CD4-positive, alpha-beta T cell treated with Interleukin-6 at 100 ng/mL for 8 hours (primary cell): ENCODE results near the gene SDK1.

Experiments
- DNase-seq: peaks from one replicate; pipeline ENCODE4 v3.0.0-alpha.2; 2020; ENCODE audit warnings: mixed read lengths, low spot score

The SDK1 gene

DNA sequence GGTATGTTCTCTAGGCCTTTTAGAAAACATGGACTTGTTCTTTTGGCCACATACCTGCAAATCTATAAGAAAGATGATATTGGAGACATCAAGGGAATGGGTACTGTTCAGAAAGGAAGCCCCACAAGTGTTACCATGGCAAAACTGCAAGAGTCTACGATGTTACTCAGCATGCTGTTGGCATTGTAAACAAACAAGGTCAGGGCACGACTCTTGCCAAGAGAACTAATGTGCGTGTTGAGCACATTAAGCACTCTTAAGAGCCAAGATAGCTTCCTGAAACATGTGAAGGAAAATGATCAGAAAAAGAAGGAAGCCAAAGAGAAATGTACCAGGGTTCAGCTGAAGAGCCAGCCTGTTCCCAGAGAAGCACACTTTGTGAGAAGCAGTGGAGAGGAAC is 37.1 kb downstream of the SDK1 start:
- DNase-seq, result no peak

DNA sequence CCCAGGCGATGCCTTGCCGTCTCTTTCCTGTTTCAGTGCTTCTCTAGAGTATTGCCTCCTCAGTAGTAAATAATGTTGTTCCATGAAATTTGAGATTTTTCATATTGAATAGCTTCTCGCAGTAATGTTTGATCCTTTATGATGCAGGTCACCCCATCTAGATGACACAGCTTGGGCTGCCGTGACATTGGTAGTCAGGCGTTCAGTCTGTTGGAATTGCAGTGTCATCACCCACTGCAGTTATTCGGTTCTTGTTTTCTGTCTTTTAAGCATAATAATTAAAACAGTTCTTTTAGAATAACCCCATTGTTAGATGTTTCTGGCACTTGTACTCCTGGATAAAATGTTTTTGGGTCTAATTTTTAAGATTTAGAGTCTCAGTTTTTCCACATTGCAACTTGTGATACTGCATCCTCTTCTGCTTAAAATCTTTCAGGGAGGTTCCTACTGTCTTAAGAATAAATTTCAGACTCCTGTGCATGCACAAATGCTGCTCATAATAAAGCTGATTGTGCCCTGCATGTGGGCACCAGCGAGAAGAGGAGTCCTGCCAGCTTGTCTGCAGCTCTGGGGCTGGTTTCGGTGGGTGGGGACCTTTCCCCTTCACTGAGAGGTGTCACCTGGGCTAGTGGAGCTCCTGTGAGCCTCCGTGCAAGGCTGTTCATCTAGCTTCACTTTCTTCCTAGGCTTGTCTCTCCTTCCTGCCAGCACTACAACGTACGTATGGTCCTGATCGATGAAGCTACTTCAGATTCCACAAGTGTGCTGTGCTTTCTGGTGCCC is 44.8 kb downstream of the SDK1 start:
- DNase-seq, result no peak

DNA sequence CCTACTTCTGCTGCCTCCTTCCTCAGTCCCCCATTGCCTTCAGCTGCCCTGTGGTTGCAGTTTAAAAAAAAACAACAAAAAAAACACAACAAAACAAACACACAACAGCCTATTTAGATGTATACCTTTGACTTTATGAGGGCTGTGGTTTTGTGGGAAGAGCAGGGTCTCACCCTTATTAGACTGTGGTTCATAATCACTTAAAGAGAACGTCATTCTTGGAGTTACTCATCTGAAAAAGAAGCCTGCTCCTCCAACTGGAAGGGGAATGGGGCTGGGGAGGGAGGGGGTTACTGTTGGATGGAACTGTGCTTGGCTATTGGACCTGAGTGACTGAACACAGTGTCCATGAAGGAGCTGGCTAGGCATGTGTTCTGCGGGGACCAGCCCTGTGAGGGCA is 48.1 kb downstream of the SDK1 start:
- no peak for DNase-seq

DNA sequence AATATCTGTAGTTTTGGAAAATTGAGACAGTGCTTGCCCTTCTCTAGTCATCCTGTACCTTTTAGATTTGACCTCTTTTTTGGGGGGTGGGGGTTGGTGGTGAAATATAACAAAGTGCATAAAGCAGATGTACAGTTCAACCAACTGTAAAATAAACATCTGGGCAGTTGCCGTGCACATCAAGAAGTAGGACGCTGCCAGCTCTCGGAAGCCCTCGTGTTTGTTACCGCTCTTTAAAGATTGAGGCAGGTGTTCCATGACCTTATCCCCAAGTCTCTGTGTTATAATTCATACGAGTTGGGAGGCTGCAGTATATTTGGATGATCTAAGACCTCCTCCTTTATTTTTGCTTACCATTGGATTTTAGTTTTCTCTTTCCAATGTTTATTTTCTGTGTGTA is 55.1 kb downstream of the SDK1 start:
- DNase-seq, result no peak

DNA sequence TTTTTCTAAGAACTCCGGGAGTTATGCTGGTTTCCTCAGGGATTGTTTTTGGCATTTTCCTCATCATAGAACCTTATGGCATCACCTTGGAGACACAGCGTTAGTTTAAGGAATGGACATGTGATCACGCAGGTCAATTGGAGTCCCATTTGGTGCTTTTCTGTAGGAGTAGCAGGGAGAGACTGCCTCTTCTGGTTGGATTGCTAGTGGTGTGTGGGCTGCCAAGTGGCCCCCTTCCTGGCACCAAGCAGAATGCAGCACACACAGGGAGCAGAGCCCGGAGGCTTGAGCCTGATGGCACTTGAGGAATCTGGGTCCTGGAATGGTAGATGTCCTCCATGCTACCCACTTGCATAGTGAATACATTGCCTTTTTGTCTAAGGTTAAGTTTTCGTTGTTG is 57.9 kb downstream of the SDK1 start:
- no peak for DNase-seq

DNA sequence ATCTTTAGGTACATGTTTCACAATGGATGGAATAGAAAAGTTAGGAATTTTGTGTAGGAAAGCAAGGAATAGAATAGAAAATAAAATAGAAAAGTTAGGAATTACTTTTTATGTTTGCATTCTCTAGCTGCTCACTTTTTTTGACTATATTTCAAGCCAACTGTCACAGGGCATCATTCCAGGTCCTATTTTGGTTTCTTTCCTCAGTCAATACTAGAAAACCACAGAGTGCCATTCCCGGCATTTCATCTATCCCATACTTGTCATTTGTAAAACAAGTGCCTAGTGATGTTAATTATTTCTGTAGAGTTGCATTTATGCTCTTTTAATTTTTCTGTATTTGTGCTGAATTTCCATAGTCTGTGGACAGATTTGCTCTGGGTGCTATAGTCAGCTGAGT is 66.2 kb downstream of the SDK1 start:
- no peak for DNase-seq

DNA sequence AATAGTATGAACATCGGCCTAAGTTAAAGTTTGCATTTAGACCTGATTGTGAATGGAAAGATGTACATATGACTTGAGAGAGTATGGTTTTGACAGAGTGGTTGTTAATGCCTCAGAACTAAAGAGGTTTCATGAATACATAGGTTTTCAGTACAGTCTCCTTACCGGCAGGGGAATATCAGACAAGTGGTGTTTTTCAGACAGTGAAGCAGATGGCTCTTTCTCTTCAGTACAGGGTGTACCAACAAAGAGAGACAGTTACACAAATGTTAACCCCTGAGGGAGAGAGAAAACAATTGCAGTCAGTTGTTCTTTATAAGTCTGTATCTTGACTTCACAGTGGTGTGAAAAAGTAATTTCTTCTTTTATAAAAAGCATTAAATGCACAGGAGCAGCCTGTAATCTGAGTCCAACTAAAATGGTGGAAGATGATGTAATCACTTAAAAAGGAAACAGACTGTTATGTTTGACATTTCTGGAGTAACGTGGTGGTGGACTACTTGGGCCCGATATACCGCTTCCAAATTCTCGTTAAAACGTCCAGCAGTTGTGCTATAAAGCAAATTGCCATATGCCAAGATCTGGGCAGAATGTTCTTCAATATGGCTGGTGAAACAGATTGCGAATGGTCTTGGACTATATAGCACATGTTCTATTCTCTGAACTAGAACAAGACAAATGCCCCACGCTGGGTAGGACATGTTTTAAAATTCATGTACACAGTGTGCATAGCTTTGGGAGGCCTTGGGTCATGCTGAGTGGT is 69.2 kb downstream of the SDK1 start:
- DNase-seq, result no peak

DNA sequence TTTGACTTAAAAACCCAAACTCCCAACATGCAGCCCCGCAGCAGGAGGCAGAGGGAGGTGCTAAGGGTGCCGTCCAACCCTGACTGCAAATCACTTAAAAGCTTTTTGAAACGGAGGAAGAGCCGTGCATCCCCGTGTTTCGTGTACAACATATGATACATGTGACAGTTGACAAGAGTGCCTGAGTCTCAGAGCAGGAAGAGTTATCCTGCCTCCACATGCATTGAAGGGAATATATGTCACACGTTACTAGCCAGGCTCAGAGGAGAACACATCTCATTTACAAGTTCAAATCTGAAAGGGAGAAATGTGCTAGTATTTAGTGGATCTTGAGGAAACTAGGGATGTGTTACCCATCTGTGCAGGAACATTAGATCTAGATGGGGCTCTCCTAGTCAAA is 69.9 kb downstream of the SDK1 start:
- no peak for DNase-seq

DNA sequence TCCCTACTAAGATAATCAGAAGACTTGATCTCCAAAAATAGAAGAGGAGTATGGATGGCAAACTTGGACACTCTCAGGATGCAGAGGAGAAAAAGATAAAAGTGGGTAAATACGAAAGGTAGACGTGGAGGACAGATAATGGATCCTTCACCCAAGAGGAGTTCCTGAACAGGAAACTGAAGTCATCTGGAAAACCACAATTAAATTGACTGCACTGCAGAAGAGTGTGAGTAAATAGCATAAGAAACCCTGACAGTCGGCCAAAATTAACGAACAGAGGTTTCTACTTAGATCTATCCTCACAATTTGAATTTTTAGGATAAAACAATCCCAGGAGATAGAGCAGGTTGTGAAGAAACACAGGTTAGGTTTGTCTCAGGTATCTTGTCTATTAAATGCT is 70.5 kb downstream of the SDK1 start:
- DNase-seq, result no peak

DNA sequence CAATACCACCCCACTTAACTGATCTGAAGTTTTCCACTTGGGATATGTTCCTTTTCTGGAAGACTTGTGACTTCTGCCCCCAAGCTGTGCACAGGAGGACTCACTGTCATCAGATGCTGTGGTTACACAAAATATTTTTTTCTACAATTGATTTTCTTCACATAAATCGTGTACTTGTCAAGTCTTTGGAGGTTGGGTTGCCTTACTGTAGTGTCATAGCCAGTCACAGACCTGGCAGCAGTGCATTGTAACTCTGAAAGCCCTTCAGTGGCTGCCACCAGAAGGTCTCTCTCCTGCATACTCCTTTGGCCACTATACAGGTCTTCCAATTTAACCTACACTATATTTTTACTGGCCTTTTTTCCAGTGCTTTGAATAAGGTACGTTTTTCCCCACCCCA is 73.2 kb downstream of the SDK1 start:
- no peak for DNase-seq

DNA sequence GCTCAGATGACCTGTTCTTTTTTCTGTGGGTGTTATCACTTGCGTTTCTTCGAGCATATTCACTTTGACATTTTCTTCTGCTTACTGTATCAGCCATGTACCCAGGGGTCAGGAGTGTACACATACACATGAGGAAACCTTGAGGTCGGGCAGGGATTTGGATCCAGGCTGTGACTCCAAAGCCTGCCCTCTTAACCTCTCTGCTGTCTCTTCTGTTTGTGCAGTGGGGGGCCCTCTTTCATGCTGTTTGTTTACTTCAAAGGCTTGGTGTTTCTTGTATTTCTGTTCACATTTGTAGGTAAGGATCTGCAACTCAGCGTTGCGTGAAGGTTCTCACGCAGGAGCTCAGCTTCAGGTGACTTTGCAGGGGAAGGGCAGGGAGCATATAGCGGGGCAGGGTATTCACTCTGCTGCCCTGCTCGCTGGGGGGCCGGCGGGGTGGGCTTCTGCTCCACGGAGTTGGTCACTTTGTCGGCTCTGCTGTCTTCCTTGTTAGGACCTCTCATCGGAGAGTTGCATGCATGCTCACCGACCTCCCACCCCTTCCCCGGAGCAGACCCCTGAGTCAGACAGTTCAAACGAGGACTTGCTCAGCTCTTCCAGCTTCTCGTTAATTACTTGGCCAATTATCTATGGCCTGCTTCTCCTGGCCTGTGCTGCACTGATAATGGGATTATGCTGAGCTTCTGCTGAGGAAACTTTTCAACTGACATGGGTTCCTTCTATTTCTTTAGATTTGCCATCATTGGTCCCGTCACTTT is 77.5 kb downstream of the SDK1 start:
- DNase-seq, result no peak

DNA sequence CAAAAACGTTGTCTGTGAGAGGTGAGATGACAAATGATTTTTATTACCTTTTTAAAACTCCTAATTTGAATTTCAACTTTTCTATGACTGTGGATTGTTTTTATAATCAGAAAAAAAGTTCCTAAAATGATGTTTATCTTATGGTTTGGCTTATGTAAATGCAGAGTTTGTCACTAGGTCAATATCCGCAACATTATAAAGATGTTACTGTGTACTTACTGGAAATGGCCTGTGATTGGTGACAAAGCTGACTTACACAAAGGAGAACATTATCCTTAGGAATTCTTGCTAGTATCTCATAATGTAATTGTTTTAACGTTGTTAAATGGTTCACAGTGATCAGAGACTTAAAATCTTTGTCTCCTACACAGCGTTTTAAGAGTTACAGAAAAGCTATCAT is 79.0 kb downstream of the SDK1 start:
- no peak for DNase-seq

DNA sequence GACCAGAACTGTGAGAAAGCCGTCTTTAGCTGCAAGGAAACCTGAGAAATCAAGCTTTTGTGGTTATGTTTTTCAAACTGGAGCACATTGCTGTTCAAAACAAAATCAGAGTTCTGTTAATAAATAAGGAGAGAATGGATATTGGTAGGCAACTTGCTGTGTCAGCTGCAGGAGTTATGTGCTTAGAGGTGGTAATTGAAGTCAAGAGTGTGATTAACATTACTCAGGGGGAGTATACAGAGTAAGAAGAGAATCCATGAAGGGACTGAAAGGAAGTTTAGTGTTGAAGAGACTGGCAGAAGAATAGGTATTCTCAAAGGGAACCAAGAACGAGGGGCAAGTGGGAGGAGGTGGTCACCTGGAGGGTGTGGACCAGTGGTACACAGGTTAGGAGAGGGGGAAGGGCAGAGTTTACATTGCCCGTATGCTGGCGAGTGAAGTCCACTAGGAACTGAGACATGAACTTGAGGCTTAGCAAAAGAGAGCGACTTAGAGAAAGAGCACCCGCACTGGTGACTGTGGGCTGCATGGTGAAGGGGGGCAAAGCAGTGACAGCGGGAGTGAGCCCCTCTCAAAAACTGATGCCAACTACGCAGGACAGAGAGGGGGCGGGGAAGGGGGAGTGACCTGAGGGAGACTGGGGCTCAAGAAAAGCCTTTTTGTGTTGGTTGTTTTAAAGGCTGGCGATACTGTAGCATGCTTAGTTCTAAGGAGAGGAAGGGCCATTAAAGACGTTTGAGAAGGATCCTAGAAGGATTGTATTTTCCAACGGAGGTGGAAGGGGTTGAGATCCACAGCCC is 80.0 kb downstream of the SDK1 start:
- DNase-seq, result no peak

DNA sequence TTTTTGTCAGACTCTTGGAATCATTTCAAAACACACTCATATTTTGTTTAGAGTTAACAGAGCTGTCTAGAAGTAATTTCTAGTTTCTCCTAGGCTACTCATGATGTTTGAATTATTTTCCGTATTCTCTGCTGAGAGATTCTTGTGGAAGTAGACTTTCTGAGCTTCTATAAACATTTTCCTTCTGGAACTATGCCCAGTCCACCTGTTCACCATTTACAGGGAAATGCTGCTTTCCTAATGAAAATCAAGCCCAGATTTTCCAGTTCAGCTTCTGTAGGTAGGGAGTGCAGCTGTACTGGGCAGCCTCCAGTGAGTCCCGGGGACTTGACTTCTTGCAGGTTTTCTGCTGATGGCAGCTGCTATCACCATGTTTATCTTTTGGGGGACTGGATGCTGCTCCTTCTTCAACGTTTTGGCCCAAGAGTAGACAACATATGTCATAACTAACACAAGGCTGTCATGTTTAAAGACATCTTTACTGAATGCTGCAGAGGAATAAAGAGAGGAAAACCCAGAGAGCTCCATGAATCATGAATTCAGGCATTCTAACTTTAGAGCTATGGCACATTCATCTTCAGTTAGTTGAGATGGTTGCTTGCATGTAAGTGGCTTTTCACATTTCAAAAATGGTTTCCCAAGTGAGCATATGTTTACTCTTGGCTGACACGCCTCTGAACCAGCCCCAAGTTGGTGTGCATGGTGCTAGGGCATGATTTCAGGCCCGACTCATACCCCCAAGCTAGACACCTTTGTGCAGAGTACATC is 85.6 kb downstream of the SDK1 start:
- no peak for DNase-seq

DNA sequence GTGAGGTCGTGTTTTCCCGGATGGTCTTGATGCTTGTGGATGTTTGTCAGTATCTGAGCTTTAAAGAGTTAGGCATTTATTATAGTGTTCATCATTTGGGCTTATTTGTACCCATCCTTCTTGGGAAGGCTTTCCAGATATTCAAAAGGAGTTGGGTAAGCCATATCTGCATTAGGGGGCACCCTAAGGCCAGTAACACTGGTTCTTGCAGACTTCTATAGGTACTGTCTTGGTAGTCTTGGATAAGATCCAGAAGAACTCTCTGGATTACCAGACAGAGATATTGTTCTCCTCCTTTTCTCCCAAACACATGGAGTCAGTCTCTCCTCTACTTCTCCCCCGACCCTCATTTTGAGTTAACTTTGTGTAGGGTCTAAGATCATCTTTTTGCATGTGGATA is 92.8 kb downstream of the SDK1 start:
- no peak for DNase-seq

DNA sequence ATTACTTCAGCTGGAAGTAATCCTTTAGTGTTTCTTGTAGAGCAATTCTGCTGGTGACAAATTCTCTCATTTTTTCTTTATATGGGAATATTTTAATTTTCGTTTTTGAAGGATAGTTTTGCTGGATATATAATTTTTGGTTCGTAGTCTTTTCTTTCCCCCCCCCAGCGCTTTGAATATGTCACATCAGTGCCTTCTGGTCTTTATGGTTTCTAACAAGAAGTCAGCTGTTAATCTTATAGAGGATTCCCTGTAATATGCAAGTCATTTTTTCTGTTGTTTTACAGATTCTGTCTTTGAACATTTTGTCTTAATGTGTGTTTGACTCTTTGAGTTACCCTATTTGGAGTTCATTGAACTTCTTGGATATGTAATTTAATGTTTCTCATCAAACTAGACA is 96.3 kb downstream of the SDK1 start:
- no peak for DNase-seq

DNA sequence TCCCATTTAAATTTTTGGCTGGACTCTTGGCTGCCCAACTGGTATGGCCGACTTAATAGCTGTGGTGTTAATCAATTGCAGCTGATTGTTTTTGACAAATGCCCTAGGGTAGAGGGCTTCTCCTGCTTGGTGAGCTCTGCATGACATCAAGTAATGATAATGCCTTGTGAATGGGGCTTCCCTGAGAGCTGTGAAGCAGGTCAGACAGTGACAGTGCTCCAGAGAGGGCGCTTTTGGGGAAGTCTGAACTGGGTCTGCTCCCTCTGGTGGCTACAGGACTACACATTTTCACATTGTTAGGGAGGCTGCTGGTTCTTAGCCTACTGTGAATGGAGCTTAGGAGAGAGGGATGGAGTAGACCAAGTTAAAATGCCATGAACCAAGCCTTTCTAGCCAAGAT is 98.8 kb downstream of the SDK1 start:
- DNase-seq, result no peak

DNA sequence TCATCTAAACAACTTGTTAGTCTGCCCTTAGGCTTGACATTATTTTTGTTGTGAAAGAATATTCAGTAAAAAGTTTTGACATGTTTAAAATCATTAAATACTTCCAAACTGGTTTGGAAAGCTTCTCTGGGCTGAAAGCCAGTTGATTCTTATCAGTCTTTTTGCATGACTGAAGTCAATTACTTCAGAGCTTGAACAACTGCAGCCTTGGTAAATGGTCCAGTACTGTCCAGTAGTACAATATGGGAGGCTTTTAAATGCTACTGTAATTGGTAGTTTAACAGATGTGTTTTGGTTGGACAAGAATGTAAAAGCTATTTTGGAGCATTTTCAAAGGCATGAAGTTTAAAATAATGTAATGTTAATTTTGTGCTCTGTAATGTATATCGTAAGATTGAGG is 103.4 kb downstream of the SDK1 start:
- DNase-seq, result no peak

DNA sequence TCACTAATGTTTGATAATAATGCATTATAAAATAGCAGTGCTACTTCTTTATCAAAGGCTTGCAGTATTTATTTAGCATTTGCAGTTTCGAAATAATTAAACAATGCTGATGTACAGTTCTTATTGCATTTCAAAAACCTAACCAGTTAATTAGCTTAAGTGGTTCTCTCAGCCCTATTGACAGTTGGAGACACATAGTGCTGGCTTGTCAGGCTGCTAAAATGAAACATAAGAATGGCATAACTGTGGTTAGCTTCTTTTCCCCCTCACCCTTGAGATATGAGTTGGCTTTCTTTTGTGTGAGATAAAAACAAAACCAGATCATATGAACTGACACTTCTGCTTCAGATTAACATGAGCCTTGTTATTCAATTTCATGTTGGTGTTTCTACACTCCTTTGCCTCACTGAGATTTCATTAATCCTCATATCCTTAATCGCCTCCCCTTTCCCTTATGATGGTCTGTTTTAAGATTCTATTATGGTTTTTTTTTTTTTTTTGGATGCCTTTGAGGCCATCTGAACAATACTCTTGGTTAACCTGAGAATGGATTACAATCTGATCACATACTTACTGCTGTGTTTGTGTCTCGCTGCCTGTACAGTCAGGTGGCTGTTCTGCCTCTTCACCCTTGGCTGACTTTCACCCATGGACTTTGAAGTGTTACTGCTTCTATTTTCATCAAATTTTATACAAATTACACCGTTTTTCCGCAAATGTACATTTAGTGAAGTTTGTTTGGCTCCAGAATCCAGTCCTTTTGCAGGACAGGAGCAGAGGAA is 108.0 kb downstream of the SDK1 start:
- DNase-seq, result no peak

DNA sequence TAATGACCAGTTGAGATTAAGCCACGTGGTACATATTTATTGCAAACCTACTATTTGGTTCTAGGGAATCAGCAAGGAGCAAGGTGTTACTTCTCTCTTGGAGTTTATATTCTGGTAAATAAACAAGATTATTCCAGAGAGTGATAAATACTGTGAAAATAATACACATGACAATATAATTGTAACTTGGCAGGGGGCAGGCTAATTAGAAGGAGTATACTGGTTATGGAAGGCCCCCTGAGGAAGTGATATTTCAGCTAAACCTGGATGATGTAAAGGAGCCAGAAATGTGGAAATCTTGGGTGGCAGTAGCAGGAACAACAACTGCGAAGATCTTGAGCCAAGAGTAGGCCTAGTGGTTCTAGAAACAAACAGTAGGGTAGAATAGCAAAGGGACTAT is 111.8 kb downstream of the SDK1 start:
- no peak for DNase-seq

DNA sequence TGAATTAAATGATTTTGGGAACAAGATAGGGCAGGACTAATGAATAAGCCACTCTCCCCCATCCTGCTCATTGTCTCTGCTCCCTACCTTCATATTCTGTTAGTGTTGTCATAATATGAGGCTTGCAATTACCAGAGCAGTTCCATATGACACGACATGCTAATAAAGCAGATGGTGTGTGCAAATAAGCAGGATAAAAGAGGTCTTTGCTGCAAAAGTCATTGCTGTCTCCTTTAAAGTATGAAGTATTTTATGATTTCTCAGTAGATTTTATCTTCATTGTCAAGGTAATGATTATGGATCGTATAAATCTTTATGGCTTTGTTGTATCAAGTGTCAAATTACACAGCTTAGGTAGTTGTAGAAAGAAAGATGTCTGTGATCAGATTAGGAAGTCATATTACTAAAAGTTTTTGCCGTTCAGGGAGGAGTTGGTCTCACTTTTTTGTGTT is 114.8 kb downstream of the SDK1 start:
- no peak for DNase-seq
